Stomach (tissue), 9 donors: ENCODE measurements around the gene CIP2A. TPM values are rescaled to one million over a fixed set of nuclear protein-coding genes. Genes with fewer than 3 reads are reported as not detected.

ENCODE experiments used
- DNase-seq, 2 donors: peaks; one replicate each; pipeline versions ENCODE4 v3.0.0 to v3.0.0-alpha.2; 2013 to 2019
- H3K27ac ChIP-seq, 5 donors: fragments of 200-600 bp in 4 of 5; sonication (generic) in 4 of 5; one replicate each; pipeline ENCODE4 v1.5.1; 2013 to 2019; ENCODE audit warnings: mild to moderate bottlenecking in 1 of 5, moderate library complexity in 1 of 5
- H3K27me3 ChIP-seq, 3 donors: fragments of 200-600 bp; sonication (generic); one replicate each; pipeline ENCODE4 v1.5.1; 2017 to 2019; ENCODE audit warnings: mixed run types in 1 of 3
- H3K36me3 ChIP-seq, 4 donors: fragments of 200-600 bp; sonication (generic); 1 replicate in 3 of 4; 2 replicates in 1 of 4; pipeline ENCODE4 v1.5.1; 2016 to 2019
- H3K4me1 ChIP-seq, 4 donors: fragments of 200-600 bp; sonication (generic); one replicate each; pipeline ENCODE4 v1.5.1; 2016 to 2019
- H3K4me3 ChIP-seq, 4 donors: fragments of 200-600 bp; sonication (generic) in 3 of 4; one replicate each; pipeline ENCODE4 v1.5.1; 2016 to 2019; ENCODE audit warnings: mild to moderate bottlenecking in 1 of 4
- H3K9me3 ChIP-seq, 4 donors: fragments of 200-600 bp; sonication (generic); one replicate each; pipeline ENCODE4 v1.5.1; 2016 to 2019
- EP300 ChIP-seq: sonication (generic); formaldehyde crosslinking; IDR thresholded peaks from one replicate; pipeline ENCODE4 v1.6.1; 2017; ENCODE audit warnings: antibody characterized with exemption
- POLR2A ChIP-seq, 4 donors: fragments of 450-650 bp; IDR thresholded peaks; one replicate each; pipeline ENCODE4 v1.6.1; 2016; ENCODE audit warnings: antibody characterized with exemption in 4 of 4, control low read depth in 2 of 4, mild to moderate bottlenecking in 1 of 4, moderate library complexity in 1 of 4
- POLR2AphosphoS5 ChIP-seq, 3 donors: sonication (generic); formaldehyde crosslinking; IDR thresholded peaks; one replicate each; pipeline ENCODE4 v1.6.1; 2016; ENCODE audit warnings: antibody characterized with exemption in 3 of 3
- WGBS, 5 donors: extraction: QIAGEN DNeasy Blood & Tissue Kit in 3 of 5; methylation state at CpG; one replicate each; pipeline versions ENCODE4 v1.1.5 to v1.1.7; 2013 to 2018; 5-methylcytosine and 5-hydroxymethylcytosine counted together
- intact Hi-C: fragments of 100-400 bp; cut with DNase I; formaldehyde crosslinking; loops from one replicate; pipeline ENCODE4 v1.15.1; 2023; ENCODE audit warnings: low total_unique reads
- polyA plus RNA-seq, 3 donors: library from polyadenylated mRNA; stranded (reverse); fragments of 200-250 nt; gene quantifications; one replicate each; pipeline ENCODE4 v1.2.3, GENCODE V29; 2013
- total RNA-seq, 5 donors: library from RNA; depleted of rRNA; stranded (reverse); fragments of >200 nt; gene quantifications; one replicate each; pipeline versions ENCODE4 v1.1.0 to v1.2.3, GENCODE V29; 2014 to 2016
- TF ChIP-seq, protein P1 (sequence below), 7 experiments: fragments of 450-650 bp in 4 of 7; fragments of 200-600 bp in 3 of 7; sonication (generic) in 3 of 7; IDR thresholded peaks; one replicate each; pipeline ENCODE4 v1.5.1; 2016 to 2019; ENCODE audit warnings: antibody characterized with exemption in 7 of 7, control low read depth in 2 of 7, mild to moderate bottlenecking in 1 of 7
- donor health status: healthy with polysubstance abuse.
- donor health status: Bipolar disorder and iron deficiency.
- donor health status: healthy.

CIP2A gene
- total and polyA plus RNA-seq, 8 donors = 0.58 to 26.4 (median 1.8) TPM; not detected in 1

DNA sequence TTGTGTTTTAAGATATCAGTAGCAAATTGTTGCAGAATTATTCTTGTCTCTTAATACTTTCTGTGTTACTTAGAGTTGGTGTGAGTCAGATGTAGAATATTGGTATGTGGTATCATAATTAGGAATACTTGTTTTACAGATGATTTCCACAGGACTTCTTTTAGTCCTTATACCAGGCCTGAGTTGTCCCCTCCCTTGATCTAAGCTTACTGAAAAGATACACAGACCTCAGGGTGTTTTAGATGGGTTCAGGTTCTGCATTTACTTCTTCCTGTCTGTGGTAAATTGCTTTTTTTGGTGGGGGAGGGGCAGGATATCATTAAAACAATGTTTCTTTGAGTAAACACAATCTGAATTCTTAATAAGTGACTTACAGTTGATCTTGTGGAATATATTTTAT, 14.5 kb upstream of the CIP2A start:
- intact Hi-C loops = no loop called here
- Histone ChIP-seq H3K27me3 (no peaks in the 10 kb centered on the region), H3K4me3 (no peak overlapping the region), H3K4me1 (peaks cover 0 to 5% (median 2%) of the 10 kb centered on the region in 4 donors), H3K27ac (no peak overlapping the region), H3K36me3 (peaks cover 0 to 3% (median under 1%) of the 10 kb centered on the region in 4 donors), H3K9me3 (no peaks in the 10 kb centered on the region)
- peak in 1 of 2 donors; percentile 40 for DNase-seq
- TF ChIP-seq POLR2AphosphoS5 (IDR thresholded peaks at IDR 0.05) (no peak), POLR2A (IDR thresholded peaks at IDR 0.05) (no peak), EP300 (no peak)
- TF ChIP-seq, protein P1, sequence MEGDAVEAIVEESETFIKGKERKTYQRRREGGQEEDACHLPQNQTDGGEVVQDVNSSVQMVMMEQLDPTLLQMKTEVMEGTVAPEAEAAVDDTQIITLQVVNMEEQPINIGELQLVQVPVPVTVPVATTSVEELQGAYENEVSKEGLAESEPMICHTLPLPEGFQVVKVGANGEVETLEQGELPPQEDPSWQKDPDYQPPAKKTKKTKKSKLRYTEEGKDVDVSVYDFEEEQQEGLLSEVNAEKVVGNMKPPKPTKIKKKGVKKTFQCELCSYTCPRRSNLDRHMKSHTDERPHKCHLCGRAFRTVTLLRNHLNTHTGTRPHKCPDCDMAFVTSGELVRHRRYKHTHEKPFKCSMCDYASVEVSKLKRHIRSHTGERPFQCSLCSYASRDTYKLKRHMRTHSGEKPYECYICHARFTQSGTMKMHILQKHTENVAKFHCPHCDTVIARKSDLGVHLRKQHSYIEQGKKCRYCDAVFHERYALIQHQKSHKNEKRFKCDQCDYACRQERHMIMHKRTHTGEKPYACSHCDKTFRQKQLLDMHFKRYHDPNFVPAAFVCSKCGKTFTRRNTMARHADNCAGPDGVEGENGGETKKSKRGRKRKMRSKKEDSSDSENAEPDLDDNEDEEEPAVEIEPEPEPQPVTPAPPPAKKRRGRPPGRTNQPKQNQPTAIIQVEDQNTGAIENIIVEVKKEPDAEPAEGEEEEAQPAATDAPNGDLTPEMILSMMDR (IDR thresholded peaks at IDR 0.05) = no peak

DNA sequence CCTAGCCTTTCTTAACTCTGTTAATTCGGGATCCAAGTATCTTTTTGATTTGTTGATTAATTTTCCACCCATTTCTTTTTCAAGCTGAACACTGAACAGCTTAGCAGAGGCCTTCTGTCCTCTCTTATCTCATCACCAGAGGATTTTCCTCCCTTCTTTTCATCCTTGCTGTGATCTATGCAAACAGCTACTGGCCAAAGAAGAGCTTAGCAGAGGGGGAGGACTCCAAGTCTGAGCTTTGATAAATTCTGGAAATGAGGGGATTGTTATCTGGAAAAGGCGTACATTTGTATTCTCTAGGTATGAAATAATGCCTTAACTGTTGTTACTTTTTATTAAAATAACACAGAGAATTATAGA, 13.7 kb upstream of the CIP2A start:
- Histone ChIP-seq H3K27me3 (no peaks in the 10 kb centered on the region), H3K4me3 (no peak overlapping the region)
- intact Hi-C loops = no loop called here

DNA sequence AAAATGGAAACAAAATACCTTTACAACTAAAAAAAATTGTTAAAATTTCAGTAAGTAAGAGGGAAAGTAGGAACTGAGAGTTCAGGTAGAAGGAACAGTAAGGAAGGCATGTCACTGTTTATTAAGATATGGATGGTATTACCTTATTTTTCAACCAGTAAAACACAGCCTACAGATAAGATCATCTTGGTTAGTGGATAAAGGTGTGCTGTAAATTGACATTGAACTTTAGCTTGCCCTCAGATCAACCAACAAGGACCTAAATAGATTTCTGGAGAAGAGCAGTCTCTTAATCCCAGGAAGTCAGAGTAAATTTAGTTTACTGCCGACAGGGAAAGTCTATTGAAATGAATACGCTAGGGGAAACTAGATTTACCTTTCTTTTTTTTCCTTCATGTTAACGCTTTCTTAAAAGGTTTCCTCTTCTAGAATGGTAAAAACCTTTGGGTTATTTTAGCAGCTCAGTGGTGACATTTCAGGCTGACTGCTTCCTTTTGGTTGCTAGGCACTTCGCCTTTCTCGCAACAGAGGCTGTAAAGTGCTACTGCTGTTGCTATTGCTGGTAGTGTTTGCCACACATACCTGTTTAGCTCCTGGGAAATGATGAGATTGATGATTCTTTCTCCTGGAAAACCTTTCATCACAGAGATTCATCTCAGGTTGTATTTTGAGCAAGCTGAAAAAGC, 13.2 kb upstream of the CIP2A start:
- TF ChIP-seq EP300 (no peak), POLR2AphosphoS5 (IDR thresholded peaks at IDR 0.05) (no peak), POLR2A (IDR thresholded peaks at IDR 0.05) (no peak)
- TF ChIP-seq, protein P1 (IDR thresholded peaks at IDR 0.05) = no peak
- H3K9me3 ChIP-seq = no peaks in the 10 kb centered on the region
- peaks cover 0 to 6% (median 5%) of the 10 kb centered on the region in 4 donors for H3K4me1 ChIP-seq
- peak overlapping the region in 1 of 5 donors; percentile 45 for H3K27ac ChIP-seq
- H3K4me3 ChIP-seq = no peak overlapping the region
- H3K27me3 ChIP-seq = no peaks in the 10 kb centered on the region
- intact Hi-C loops = no loop called here
- H3K36me3 ChIP-seq = no peaks in the 10 kb centered on the region
- peak in 1 of 2 donors; percentile 76 for DNase-seq
- WGBS, 5 donors = 61 to 84% (median 69%) methylated on average over 5 of the region's 5 CpGs

More for the DNA sequence above, 13.7 kb upstream of the CIP2A start:
- 72 to 89% (median 82%) methylated on average over 2 of the region's 2 CpGs for WGBS, 5 donors
- TF ChIP-seq POLR2AphosphoS5 (IDR thresholded peaks at IDR 0.05) (no peak), EP300 (no peak)
- DNase-seq = no peak
- Histone ChIP-seq H3K36me3 (no peaks in the 10 kb centered on the region), H3K27ac (peak overlapping the region in 1 of 5 donors; percentile 45), H3K9me3 (no peaks in the 10 kb centered on the region), H3K4me1 (peaks cover 0 to 6% (median 5%) of the 10 kb centered on the region in 4 donors)

DNA sequence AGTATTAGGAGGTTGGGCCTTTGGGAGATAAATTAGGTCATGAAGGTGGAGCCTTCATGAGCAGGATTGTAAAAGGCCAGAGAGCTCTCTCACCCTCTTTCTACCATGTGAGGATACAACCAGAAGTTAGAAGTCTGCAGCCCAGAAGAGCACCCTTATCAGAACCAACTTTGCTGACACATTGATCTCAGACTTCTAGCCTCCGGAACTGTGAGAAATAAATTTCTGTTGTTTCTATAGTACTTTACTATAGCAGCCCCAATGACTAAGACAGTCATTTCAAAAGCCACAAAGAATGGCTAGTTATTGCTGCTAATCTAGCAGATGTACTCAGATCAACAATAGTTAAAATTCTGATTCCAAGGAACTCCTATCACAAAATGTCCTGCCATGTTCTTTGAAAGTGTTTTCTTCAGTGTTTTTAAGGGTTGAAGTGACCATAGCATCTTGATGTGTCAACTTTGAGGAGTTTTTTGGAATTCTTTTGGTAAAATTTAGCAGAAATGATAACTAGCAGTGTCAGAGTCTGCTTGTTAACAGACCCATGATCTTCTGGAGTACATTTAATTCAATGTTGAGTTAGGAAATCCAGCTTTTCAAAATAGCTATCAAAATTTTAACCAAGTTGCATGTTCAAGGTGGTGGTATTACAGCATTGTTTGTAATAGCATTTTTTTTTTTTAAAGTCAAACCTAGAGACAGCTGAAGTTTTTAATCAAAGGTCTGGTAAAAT, 10.6 kb upstream of the CIP2A start:
- 64 to 100% (median 85%) methylated on average over 1 of the region's 1 CpG for WGBS, 5 donors
- Histone ChIP-seq H3K36me3 (no peaks in the 10 kb centered on the region), H3K27ac (no peak overlapping the region), H3K27me3 (no peaks in the 10 kb centered on the region), H3K4me1 (peaks cover 0 to 6% (median 5%) of the 10 kb centered on the region in 4 donors), H3K4me3 (no peak overlapping the region), H3K9me3 (no peaks in the 10 kb centered on the region)
- TF ChIP-seq, protein P1 (IDR thresholded peaks at IDR 0.05) = no peak
- TF ChIP-seq POLR2A (IDR thresholded peaks at IDR 0.05) (no peak), EP300 (no peak), POLR2AphosphoS5 (IDR thresholded peaks at IDR 0.05) (no peak)
- no peak for DNase-seq
- intact Hi-C loops = no loop called here
